ENCODE measurements around the gene RBPMS2. TPM values are rescaled to one million over a fixed set of nuclear protein-coding genes. Genes with fewer than 3 reads are reported as not detected.
"Not testable (repeated sequence)": the region's sequence is repeated elsewhere in the genome, so short reads cannot be mapped to it uniquely, and the experiment has no call there.

RBPMS2 gene
- total RNA-seq, 2 experiments from 2014 or later, result not detected

DNA sequence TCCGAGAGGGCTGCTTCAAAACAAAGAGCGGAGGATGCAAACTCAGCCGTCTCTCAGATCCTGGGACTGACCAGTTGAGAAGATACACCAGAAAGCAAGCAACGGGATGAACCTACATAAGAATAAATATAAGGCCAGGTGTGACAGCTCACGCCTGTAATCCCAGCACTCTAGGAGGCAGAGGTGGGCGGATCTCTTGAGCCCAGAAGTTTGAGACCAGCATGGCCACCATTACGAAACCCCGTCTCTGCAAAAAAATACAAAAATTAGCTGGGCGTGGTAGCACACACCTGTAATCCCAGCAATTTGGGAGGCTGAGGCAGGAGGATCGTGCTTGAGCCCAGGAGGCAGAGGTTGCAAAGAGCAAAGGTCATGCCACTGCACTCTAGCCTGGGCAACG lies 31.7 kb downstream of the RBPMS2 start:
- no peaks in the 10 kb centered on the region for H3K9me3 Mint-ChIP-seq (ENCODE audit: low read depth)
- ATAC-seq, result no peak
- no peak for DNase-seq
- no peaks in the 10 kb centered on the region for H3K4me1 Mint-ChIP-seq
- H3K4me3 Mint-ChIP-seq, result no peak overlapping the region
- H3K27me3 Mint-ChIP-seq, result peaks cover 19% of the 10 kb centered on the region
- H3K36me3 Mint-ChIP-seq, result no peaks in the 10 kb centered on the region
- no peak overlapping the region for H3K27ac Mint-ChIP-seq
- CTCF ChIA-PET, result interaction anchor here (1.4 kb wide), 1 partner anchor 11 kb away, joined by 5 read pairs; no protein-coding TSS in a partner anchor

DNA sequence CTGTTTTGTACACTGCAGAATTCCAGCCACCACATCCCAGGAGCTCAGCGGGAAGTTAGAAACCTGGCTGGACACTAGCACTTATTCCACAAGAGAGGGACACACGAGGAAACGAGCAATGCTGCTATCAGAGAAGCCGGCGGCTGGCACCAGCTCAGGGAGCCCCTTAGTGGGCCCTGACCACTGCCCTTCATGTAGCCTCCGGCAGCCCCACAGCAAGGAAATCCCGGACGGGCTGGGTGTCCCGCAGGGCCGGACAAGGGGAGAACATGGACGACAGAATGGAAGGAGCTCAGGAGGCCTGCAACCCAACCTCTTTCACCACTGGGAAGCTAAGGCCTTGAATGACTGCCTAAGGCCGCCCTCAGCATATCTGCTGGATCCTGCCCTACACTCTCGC lies 32.5 kb downstream of the RBPMS2 start:
- no peak overlapping the region for H3K27ac Mint-ChIP-seq

DNA sequence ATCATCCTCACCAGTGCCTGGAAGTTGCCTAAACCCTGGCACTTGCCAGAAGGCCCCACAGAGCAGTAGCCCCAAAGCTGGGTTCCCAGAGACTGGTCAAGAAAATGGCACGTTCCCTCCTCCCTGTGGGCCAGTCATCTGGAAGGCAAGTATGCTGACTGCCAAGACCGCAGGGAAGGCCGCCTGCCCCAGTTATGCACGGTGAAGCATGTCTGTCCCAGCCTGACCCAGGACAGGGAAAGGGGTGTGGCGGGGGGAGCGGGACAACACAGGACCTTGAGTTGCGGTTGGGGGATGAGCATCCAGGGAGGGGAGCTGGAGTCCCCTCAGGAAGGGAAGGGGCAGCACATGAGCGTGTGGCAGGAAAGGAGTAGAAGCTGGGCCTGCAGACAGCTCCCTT lies 33.0 kb downstream of the RBPMS2 start:
- Mint-ChIP-seq H3K4me1 (no peaks in the 10 kb centered on the region), H3K27me3 (peaks cover 15% of the 10 kb centered on the region)

More for the DNA sequence above, 32.5 kb downstream of the RBPMS2 start:
- ATAC-seq, result no peak
- no peak for DNase-seq
- H3K4me1 Mint-ChIP-seq, result no peaks in the 10 kb centered on the region
- H3K27me3 Mint-ChIP-seq, result peaks cover 19% of the 10 kb centered on the region
- CTCF ChIA-PET, result interaction anchor here (1.4 kb wide), 1 partner anchor 10 kb away, joined by 5 read pairs; no protein-coding TSS in a partner anchor
- H3K9me3 Mint-ChIP-seq (ENCODE audit: low read depth), result no peaks in the 10 kb centered on the region
- no peak overlapping the region for H3K4me3 Mint-ChIP-seq
- no peaks in the 10 kb centered on the region for H3K36me3 Mint-ChIP-seq

DNA sequence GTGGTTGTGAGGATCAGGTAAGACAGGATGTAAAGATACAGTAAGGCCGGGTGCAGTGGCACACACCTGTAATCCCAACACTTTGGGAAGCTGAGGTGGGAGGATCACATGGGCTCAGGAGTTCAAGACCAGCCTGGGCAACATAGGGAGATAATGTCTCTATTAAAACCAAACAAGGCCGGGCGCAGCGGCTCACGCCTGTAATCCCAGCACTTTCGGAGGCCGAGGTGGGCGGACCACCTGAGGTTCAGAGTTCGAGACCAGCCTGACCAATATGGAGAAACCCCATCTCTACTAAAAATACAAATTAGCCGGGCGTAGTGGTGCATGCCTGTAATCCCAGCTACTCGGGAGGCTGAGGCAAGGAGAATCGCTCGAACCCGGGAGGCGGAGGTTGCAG lies 33.7 kb downstream of the RBPMS2 start:
- H3K4me3 Mint-ChIP-seq; ATAC-seq; H3K36me3 Mint-ChIP-seq; H3K9me3 Mint-ChIP-seq (ENCODE audit: low read depth); H3K4me1 Mint-ChIP-seq; DNase-seq; H3K27ac Mint-ChIP-seq; H3K27me3 Mint-ChIP-seq: not testable (repeated sequence)
- CTCF ChIA-PET, result interaction anchor here (1.1 kb wide), 2 partner anchors 10 to 69 kb away, joined by 3 to 4 read pairs; no protein-coding TSS in a partner anchor

More for the DNA sequence above, 33.0 kb downstream of the RBPMS2 start:
- Mint-ChIP-seq H3K4me3 (no peak overlapping the region), H3K36me3 (no peaks in the 10 kb centered on the region), H3K9me3 (ENCODE audit: low read depth) (no peaks in the 10 kb centered on the region), H3K27ac (no peak overlapping the region)
- ATAC-seq (no peak), DNase-seq (no peak)
- CTCF ChIA-PET, result interaction anchor here (1.4 kb wide), 1 partner anchor 10 kb away, joined by 5 read pairs; no protein-coding TSS in a partner anchor

DNA sequence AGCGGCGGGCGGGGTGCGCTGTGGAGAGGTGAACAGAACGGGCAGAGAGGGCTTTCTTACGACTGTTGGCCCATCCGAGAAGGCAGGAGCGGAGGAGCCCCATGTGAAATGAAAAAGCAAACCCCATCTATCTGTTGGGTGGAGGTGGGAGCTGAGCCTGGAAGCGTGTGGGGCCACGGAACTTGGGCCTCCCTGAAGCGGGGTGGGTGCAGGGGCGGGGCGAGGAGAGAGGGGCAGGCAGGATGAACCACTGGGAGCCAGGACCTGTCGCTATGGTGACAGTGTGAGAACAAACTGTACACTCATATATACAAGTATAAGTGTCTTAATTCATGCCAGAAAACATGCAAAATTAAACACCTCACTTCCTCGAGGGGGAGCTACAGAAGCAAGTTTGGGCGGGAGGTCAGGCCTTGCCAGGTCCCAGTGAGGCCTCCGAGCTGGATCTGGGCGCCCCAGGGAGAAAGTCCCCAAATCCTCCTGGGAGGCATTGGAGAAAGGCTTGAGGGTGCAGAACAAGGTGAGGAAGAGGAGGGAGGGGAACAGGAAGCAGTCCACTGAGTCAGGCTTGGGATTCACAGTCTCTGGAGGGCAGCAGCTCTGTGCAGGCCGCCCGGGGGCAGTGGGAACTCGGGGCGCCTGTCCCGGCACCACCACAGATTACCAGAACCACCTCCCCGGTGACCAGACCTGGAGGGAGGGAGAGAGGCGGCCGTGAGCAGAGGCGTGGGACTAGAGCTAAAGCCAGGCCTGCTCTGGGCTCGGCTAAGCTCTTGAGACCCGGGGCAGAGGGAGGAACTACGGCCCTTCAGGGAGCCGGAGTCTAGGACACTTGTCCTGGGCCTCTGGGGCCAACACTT lies 34.8 kb downstream of the RBPMS2 start:
- ATAC-seq, result no peak
- DNase-seq, result no peak
- no peaks in the 10 kb centered on the region for H3K4me1 Mint-ChIP-seq
- no peaks in the 10 kb centered on the region for H3K27me3 Mint-ChIP-seq
- H3K9me3 Mint-ChIP-seq (ENCODE audit: low read depth), result no peaks in the 10 kb centered on the region
- CTCF ChIA-PET, result interaction anchor here (1.0 to 1.1 kb wide), 3 partner anchors 9 to 70 kb away, joined by 3 to 4 read pairs (median 3); no protein-coding TSS in a partner anchor
- no peak overlapping the region for H3K4me3 Mint-ChIP-seq
- H3K27ac Mint-ChIP-seq, result no peak overlapping the region
- H3K36me3 Mint-ChIP-seq, result no peaks in the 10 kb centered on the region

DNA sequence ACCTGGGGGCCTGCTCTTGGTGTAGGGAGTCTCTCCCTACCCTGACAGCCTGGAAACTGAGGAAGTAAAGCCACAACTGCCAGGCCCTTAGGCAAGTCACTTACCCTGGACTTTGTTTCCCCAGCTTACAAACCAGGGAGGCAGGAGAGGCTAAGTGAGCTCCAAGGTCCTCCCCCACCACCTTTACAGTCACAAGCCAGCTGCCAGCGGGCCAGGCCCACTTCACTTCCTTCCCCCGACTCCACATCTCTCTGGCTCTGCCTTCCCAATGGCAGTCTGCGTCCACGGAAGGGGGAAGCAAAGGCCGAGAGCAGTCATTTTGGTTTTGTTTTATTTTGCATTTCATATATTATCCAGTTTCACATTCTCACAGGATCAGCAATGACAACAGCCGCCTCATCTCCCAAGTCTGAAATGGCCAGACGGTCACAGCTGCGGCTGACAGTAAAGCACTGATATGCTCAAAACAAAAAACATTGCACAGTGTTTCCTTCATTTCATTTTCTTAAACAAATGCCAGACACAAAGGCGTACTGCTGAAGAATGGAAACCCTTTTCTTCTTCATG lies 35.7 kb downstream of the RBPMS2 start:
- ATAC-seq (no peak), DNase-seq (no peak)
- Mint-ChIP-seq H3K27me3 (no peaks in the 10 kb centered on the region), H3K36me3 (no peaks in the 10 kb centered on the region), H3K9me3 (ENCODE audit: low read depth) (no peaks in the 10 kb centered on the region), H3K4me1 (no peaks in the 10 kb centered on the region), H3K4me3 (no peak overlapping the region), H3K27ac (no peak overlapping the region)
- CTCF ChIA-PET, result interaction anchor here (1.0 kb wide), 1 partner anchor 10 kb away, joined by 3 read pairs; no protein-coding TSS in a partner anchor

DNA sequence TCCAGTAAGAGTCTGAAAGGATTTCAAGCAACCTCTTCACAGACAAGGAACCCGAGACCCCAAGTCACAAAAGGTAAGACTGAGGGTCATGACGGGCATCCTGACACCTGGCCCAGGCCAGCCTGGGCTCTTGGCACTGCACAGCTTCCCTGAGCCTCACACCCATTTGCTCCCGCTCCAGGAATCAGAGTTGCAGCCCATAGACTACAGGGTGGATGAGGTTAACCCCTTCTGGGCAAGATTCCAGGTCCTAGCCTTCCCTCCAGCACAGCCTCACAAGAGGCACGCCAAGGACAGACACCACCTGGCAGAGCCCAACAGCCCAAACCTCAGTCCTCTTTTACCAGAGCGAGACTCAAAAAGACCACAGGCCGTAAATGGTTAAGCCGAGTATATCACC lies 36.2 kb downstream of the RBPMS2 start:
- H3K4me3 Mint-ChIP-seq, result no peak overlapping the region
- ATAC-seq (no peak), DNase-seq (no peak)
- H3K36me3 Mint-ChIP-seq, result no peaks in the 10 kb centered on the region
- H3K4me1 Mint-ChIP-seq, result no peaks in the 10 kb centered on the region
- H3K9me3 Mint-ChIP-seq (ENCODE audit: low read depth), result no peaks in the 10 kb centered on the region
- CTCF ChIA-PET, result interaction anchor here (1.0 to 1.2 kb wide), 2 partner anchors 10 to 72 kb away, joined by 3 read pairs; no protein-coding TSS in a partner anchor
- H3K27ac Mint-ChIP-seq, result no peak overlapping the region
- no peaks in the 10 kb centered on the region for H3K27me3 Mint-ChIP-seq

DNA sequence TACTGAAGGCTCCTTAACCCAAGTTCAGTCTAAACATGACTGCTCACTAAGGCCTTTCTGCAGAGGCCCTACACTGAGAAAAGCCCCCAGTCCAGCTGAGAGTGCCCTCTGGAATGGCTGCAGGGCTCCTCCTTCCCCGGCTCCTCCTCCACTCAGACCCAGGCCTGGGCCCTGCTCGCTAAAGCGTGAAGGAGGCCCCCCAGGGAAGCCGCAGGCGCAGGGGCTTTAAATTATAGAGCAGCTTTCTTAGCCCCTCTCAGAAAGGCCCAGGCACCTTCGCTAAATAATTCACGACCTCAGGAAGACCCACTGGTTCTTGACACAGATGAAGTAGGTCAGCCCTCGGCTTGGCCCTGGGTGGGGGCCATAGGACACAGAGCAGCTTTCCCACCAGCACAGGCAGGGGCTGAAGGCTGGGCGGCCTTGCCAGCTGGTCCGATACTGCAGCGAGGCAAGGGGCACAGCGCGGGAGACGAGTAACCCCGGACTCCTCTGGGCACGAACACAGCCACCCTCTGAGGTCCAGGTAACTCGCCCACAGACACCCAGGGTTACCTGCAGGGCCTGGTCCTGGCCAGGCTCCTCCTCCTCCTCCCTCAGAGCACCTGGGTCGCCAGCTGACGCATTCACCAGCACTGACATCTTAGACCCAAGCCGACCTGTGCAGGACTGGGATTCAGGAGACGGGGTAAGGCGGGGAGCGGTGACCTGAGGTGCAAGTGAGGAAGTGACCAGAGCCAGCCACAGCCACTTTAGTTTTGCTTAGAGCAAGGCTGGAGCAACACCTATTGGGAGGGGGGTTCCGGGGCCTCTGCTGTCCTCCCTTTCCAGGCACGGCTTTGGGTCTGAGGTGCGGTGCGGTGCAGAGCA lies 36.9 kb downstream of the RBPMS2 start:
- no peak overlapping the region for H3K4me3 Mint-ChIP-seq
- CTCF ChIA-PET, result interaction anchor here (1.0 to 2.5 kb wide), 3 partner anchors 10 to 73 kb away, joined by 3 to 9 read pairs (median 3); no protein-coding TSS in a partner anchor
- no peak overlapping the region for H3K27ac Mint-ChIP-seq
- no peaks in the 10 kb centered on the region for H3K9me3 Mint-ChIP-seq (ENCODE audit: low read depth)
- H3K36me3 Mint-ChIP-seq, result no peaks in the 10 kb centered on the region
- ATAC-seq (no peak), DNase-seq (no peak)
- no peaks in the 10 kb centered on the region for H3K4me1 Mint-ChIP-seq
- no peaks in the 10 kb centered on the region for H3K27me3 Mint-ChIP-seq

DNA sequence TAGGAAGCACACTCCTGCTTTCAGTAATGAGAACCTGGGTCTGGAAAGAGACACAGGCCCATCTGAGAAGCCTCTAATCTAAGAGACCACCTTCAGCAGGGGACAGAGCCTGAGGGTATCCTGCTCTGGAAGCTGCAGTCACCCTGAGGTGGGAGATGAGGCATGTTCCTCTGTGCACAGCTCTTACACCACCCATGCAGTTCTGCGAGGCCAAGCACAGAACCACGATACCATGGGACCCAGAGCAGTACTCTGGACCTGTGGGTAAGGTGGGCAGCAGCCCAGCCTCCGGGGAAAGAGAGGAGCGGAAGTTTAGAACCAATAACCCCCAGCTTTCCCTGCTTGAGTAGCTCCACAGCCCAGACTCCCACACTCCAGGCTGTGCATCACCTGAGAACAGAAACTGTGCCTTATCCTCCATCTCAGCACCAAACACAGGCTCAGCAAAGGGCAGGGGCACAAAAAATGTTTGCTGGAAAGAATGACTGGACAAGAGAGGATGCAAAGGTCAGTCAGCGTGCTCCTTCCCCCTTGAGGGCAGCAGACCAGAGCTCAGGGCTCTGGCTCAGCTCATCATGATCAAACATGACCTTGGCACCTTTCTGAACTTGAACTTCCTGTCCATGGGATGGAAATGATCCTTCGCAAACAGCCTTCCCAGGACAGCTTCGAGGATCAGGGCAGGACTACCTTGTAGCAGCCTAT lies 43.1 kb downstream of the RBPMS2 start:
- Mint-ChIP-seq H3K4me3 (no peak overlapping the region), H3K4me1 (peaks cover 6% of the 10 kb centered on the region), H3K27ac (no peak overlapping the region), H3K27me3 (no peaks in the 10 kb centered on the region), H3K9me3 (ENCODE audit: low read depth) (no peaks in the 10 kb centered on the region), H3K36me3 (no peaks in the 10 kb centered on the region)
- DNase-seq (no peak), ATAC-seq (no peak)
- CTCF ChIA-PET, result interaction anchor here (0.5 to 6.2 kb wide), 13 partner anchors 9 to 184 kb away, joined by 3 to 66 read pairs (median 3); no protein-coding TSS in a partner anchor

DNA sequence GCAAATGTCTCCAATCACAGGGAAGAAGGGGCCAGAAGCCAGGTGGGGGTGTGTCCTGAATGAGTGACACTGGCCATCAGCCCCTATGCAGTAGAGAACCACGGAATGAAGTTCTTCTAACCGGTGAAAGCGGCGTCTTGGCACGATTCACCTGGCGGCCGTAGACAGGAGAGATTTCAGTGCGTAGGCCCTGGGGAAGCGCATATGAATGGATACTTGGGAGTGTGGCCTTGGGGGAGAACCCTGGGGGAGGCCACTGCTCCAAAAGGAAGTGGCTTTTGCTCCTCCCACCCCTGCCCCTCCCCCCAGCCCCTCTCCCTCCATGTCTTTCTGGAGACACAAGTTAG lies 43.6 kb downstream of the RBPMS2 start:
- CTCF ChIA-PET, result interaction anchor here (0.5 to 6.6 kb wide), 18 partner anchors 9 to 351 kb away, joined by 3 to 111 read pairs (median 4); partner anchors contain the start of gene PIF1

DNA sequence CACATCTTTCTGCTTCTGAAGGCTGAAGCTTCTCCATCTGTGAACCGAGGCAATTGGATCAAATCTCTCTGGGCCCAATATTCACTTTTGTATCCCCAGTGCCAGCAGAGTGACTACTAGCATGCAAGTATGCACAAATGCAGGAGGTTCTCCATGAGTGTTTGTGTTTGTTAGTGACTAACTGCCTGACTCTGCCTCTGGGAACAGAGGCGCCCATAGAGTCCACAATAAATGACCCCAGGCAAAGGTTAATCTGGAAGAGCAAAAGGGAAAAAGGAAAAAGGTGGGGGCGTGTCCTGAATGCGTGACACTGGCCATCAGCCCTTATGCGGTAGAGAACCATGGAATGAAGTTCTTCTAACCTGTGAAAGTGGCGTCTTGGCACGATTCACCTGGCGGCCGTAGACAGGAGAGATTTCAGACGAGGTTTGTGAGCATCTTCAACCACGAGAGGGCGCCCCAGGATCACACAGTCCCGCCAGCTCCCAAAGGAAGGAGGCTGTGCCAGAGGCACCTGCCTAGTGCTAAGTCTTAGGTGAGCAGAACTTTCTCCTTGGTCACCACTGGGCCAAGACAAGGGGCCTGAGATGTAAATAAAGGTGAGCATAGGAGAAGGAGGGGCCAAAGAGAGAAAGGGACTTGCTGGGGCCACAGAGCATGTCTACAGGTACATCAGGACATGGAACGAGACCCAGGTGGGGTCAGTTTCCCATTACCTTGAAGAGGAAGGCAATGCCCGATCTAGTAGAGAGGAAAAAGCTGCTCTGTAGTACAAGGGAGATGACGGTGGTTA lies 44.2 kb downstream of the RBPMS2 start:
- no peak overlapping the region for H3K4me3 Mint-ChIP-seq
- CTCF ChIA-PET, result interaction anchor here (0.5 to 6.6 kb wide), 24 partner anchors 10 to 566 kb away, joined by 3 to 111 read pairs (median 3); partner anchors contain the start of gene PIF1
- peak; percentile 88 for DNase-seq
- H3K36me3 Mint-ChIP-seq, result no peaks in the 10 kb centered on the region
- H3K9me3 Mint-ChIP-seq (ENCODE audit: low read depth), result no peaks in the 10 kb centered on the region
- ATAC-seq, result peak; percentile 85
- peaks cover 6% of the 10 kb centered on the region for H3K4me1 Mint-ChIP-seq
- no peak overlapping the region for H3K27ac Mint-ChIP-seq
- H3K27me3 Mint-ChIP-seq, result no peaks in the 10 kb centered on the region

More for the DNA sequence above, 43.6 kb downstream of the RBPMS2 start:
- H3K27ac Mint-ChIP-seq, result no peak overlapping the region
- no peak overlapping the region for H3K4me3 Mint-ChIP-seq
- no peaks in the 10 kb centered on the region for H3K9me3 Mint-ChIP-seq (ENCODE audit: low read depth)
- ATAC-seq, result no peak
- DNase-seq, result no peak
- no peaks in the 10 kb centered on the region for H3K36me3 Mint-ChIP-seq
- H3K4me1 Mint-ChIP-seq, result peaks cover 6% of the 10 kb centered on the region
- no peaks in the 10 kb centered on the region for H3K27me3 Mint-ChIP-seq

DNA sequence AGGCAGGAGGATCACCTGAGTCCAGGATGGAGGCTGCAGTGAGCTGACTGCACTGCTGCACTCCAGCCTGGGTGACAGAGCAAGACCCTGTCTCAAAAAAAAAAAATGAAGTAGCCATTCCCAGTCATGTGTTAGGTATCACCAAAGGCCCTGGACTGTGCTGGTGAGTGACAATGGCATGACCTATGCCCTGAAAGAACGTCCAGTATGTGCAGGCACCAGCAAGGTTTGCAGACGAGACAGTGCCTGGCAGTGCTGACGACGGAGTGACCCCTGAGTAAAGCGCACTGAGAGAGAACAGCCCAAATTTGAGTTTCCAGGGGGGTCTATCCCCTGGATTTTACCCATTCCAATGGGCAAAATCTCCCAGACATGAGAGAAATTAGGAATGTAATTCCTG lies 45.2 kb downstream of the RBPMS2 start:
- Mint-ChIP-seq H3K36me3 (no peaks in the 10 kb centered on the region), H3K27ac (no peak overlapping the region), H3K27me3 (no peaks in the 10 kb centered on the region), H3K4me3 (no peak overlapping the region), H3K4me1 (peaks cover 6% of the 10 kb centered on the region), H3K9me3 (ENCODE audit: low read depth) (no peaks in the 10 kb centered on the region)
- CTCF ChIA-PET, result interaction anchor here (0.7 to 6.6 kb wide), 13 partner anchors 9 to 304 kb away, joined by 3 to 111 read pairs (median 4); no protein-coding TSS in a partner anchor
- no peak for ATAC-seq
- DNase-seq, result no peak
